GM23338 (cell line): ENCODE measurements around the gene CUEDC1. TPM values are rescaled to one million over a fixed set of nuclear protein-coding genes. Genes with fewer than 3 reads are reported as not detected.

ENCODE experiments used
- ATAC-seq: fragments of 200-7000 bp; cut with Tn5 transposase; 3 replicates; pipeline ENCODE4 v1.9.1; 2020
- DNase-seq: peaks from one replicate; pipeline ENCODE4 v3.0.0-alpha.2; 2015; ENCODE audit warnings: low spot score
- H2AFZ ChIP-seq: fragments of 200-600 bp; sonication (generic); 2 replicates; pipeline ENCODE4 v1.8.0; 2016; ENCODE audit warnings: antibody characterized with exemption, mild to moderate bottlenecking, moderate library complexity
- H3F3A ChIP-seq: fragments of 200-600 bp; sonication (generic); replicated peaks from 2 replicates; pipeline ENCODE4 v1.8.0; 2017; ENCODE audit warnings: antibody characterized with exemption, mixed run types, low read depth
- H3K27ac ChIP-seq: fragments of 200-600 bp; sonication (generic); 2 replicates; pipeline ENCODE4 v1.6.1; 2016; ENCODE audit warnings: low read depth
- H3K27me3 ChIP-seq: fragments of 200-600 bp; sonication (generic); 2 replicates; pipeline ENCODE4 v1.8.0; 2016; ENCODE audit warnings: mild to moderate bottlenecking, mixed run types, moderate library complexity; ENCODE audit not compliant: insufficient read depth
- H3K36me3 ChIP-seq: fragments of 200-600 bp; sonication (generic); 2 replicates; pipeline ENCODE4 v1.8.0; 2016; ENCODE audit warnings: mild to moderate bottlenecking; ENCODE audit not compliant: insufficient read depth
- H3K4me1 ChIP-seq: fragments of 200-600 bp; sonication (generic); 2 replicates; pipeline ENCODE4 v1.8.0; 2016; ENCODE audit warnings: mild to moderate bottlenecking, moderate library complexity; ENCODE audit not compliant: insufficient read depth
- H3K4me2 ChIP-seq: fragments of 200-600 bp; sonication (generic); 2 replicates; pipeline ENCODE4 v1.7.1; 2017; ENCODE audit warnings: mixed run types
- H3K4me3 ChIP-seq: fragments of 200-600 bp; sonication (generic); 2 replicates; pipeline ENCODE4 v1.6.1; 2016; ENCODE audit warnings: mixed run types
- H3K79me2 ChIP-seq: fragments of 200-600 bp; sonication (generic); replicated peaks from 2 replicates; pipeline ENCODE4 v1.8.0; 2017; ENCODE audit warnings: mild to moderate bottlenecking; ENCODE audit not compliant: insufficient read depth
- H3K9me2 ChIP-seq: fragments of 200-600 bp; sonication (generic); 2 replicates; pipeline ENCODE4 v1.8.0; 2017; ENCODE audit not compliant: insufficient read depth
- H4K20me1 ChIP-seq: fragments of 200-600 bp; sonication (generic); replicated peaks from 2 replicates; pipeline ENCODE4 v1.8.0; 2017; ENCODE audit warnings: mild to moderate bottlenecking; ENCODE audit not compliant: insufficient read depth
- H3K27ac Mint-ChIP-seq: 2 replicates; pipeline ENCODE4 v1.8.0; 2020; ENCODE audit warnings: inconsistent platforms, mild to moderate bottlenecking, moderate library complexity, mixed read lengths
- H3K27me3 Mint-ChIP-seq: 3 replicates; pipeline ENCODE4 v1.8.0; 2022; ENCODE audit warnings: low read depth, mild to moderate bottlenecking, moderate library complexity, mixed read lengths, inconsistent platforms; ENCODE audit not compliant: insufficient read depth, poor library complexity
- H3K36me3 Mint-ChIP-seq: 3 replicates; pipeline ENCODE4 v1.8.0; 2021; ENCODE audit warnings: low read depth, mild to moderate bottlenecking, inconsistent platforms, moderate library complexity, mixed read lengths
- H3K4me1 Mint-ChIP-seq: 3 replicates; pipeline ENCODE4 v1.8.0; 2020; ENCODE audit warnings: mild to moderate bottlenecking, inconsistent platforms, mixed read lengths
- H3K4me3 Mint-ChIP-seq: 3 replicates; pipeline ENCODE4 v1.8.0; 2021; ENCODE audit warnings: moderate library complexity, mild to moderate bottlenecking, inconsistent platforms, mixed read lengths
- H3K9me3 Mint-ChIP-seq: 3 replicates; pipeline ENCODE4 v1.8.0; 2020; ENCODE audit warnings: moderate library complexity, mild to moderate bottlenecking, inconsistent platforms, mixed read lengths
- EZH2 ChIP-seq: fragments of 200-600 bp; sonication (generic); IDR thresholded peaks from one replicate; pipeline ENCODE4 v1.8.0; 2017; ENCODE audit warnings: antibody characterized with exemption, mild to moderate bottlenecking, low read depth; ENCODE audit not compliant: unreplicated experiment
- JUNB ChIP-seq: IDR thresholded peaks from one replicate; pipeline ENCODE4 v1.6.1; 2016; ENCODE audit warnings: antibody characterized with exemption; ENCODE audit not compliant: unreplicated experiment
- NANOG ChIP-seq: IDR thresholded peaks from 2 replicates; pipeline ENCODE4 v1.6.1; 2016; ENCODE audit warnings: antibody characterized with exemption, borderline replicate concordance
- POLR2AphosphoS5 ChIP-seq: IDR thresholded peaks from 2 replicates; pipeline ENCODE4 v1.6.1; 2016; ENCODE audit warnings: antibody characterized with exemption, low read depth
- STAT1 ChIP-seq: IDR thresholded peaks from one replicate; pipeline ENCODE4 v1.6.1; 2016; ENCODE audit warnings: antibody characterized with exemption; ENCODE audit not compliant: unreplicated experiment
- polyA plus RNA-seq: library from polyadenylated mRNA; unstranded; fragments of >200 nt; fragmentation: Nextera tagmentation; extraction: Ambion mirVana; gene quantifications from 2 replicates; pipeline ENCODE4 v1.2.1, GENCODE V29; 2016
- total RNA-seq: library from RNA; depleted of rRNA; stranded (reverse); fragments of >200 nt; shearing (Covaris generic); gene quantifications from 2 replicates; pipeline ENCODE4 v1.2.3, GENCODE V29; 2014
- TF ChIP-seq, protein P1 (sequence below), 2 experiments: fragments of 200-600 bp in 1 of 2; sonication (generic) in 1 of 2; conservative IDR thresholded peaks; 2 replicates each; pipeline versions ENCODE4 v1.5.1 to v1.6.1; 2016 to 2017; ENCODE audit warnings: antibody characterized with exemption in 2 of 2, low read depth in 2 of 2, mild to moderate bottlenecking in 2 of 2, moderate library complexity in 1 of 2
- TF ChIP-seq, protein P2 (sequence below): fragments of 250-450 bp; sonication (Bioruptor Pico); IDR thresholded peaks from 2 replicates; pipeline ENCODE4 v1.5.0; 2020; ENCODE audit warnings: mild to moderate bottlenecking, moderate library complexity

Gene CUEDC1
- total and polyA plus RNA-seq, 2 experiments from 2014 or later, result 3.0 to 7.7 TPM

DNA sequence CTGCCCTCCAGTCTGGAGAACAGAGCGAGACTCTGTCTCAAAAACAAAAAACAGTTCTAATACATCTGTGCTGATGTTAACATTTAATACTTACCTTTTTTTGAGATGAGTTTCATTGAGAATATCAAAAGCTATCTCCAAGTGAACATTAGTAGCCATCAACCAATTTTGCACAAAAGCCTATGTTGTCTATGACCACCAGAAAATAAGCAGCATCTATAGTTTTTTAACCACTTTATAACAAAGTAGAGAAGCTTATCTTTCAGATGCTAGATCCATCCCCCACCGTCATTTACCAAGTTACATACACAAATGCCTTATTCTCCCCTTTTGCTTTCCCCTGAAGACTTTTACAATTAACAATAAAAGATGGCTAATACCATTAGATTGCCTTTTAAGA lies 47.8 kb upstream of the CUEDC1 start:
- Mint-ChIP-seq H3K36me3 (peaks cover 90% of the 10 kb centered on the region), H3K27me3 (peaks cover 16% of the 10 kb centered on the region), H3K4me3 (peak overlapping the region; percentile 28; the same call in 2 of the 3 replicates), H3K4me1 (peaks cover 38% of the 10 kb centered on the region), H3K27ac (peak overlapping the region; percentile 2; the same call in 1 of the 2 replicates), H3K9me3 (peaks cover 6% of the 10 kb centered on the region; the same call in 2 of the 3 replicates)
- Histone ChIP-seq H3F3A (peaks cover 26% of the 10 kb centered on the region; the same call in 1 of the 2 replicates), H3K27ac (peak overlapping the region; percentile 46; the same call in 1 of the 2 replicates), H3K4me3 (peak overlapping the region; percentile 94; the same call in 1 of the 2 replicates), H3K4me2 (peak overlapping the region; percentile 96; the same call in 1 of the 2 replicates), H3K79me2 (peaks cover 56% of the 10 kb centered on the region), H3K4me1 (peaks cover 18% of the 10 kb centered on the region), H3K36me3 (peaks cover 33% of the 10 kb centered on the region), H3K27me3 (no peaks in the 10 kb centered on the region), H4K20me1 (peaks cover 32% of the 10 kb centered on the region), H3K9me2 (no peaks in the 10 kb centered on the region), H2AFZ (no peak overlapping the region)
- DNase-seq (no peak), ATAC-seq (no peak)
- TF ChIP-seq, protein P1, sequence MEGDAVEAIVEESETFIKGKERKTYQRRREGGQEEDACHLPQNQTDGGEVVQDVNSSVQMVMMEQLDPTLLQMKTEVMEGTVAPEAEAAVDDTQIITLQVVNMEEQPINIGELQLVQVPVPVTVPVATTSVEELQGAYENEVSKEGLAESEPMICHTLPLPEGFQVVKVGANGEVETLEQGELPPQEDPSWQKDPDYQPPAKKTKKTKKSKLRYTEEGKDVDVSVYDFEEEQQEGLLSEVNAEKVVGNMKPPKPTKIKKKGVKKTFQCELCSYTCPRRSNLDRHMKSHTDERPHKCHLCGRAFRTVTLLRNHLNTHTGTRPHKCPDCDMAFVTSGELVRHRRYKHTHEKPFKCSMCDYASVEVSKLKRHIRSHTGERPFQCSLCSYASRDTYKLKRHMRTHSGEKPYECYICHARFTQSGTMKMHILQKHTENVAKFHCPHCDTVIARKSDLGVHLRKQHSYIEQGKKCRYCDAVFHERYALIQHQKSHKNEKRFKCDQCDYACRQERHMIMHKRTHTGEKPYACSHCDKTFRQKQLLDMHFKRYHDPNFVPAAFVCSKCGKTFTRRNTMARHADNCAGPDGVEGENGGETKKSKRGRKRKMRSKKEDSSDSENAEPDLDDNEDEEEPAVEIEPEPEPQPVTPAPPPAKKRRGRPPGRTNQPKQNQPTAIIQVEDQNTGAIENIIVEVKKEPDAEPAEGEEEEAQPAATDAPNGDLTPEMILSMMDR (conservative IDR thresholded peaks at IDR 0.05; ENCODE audit: low read depth in 2 of 2), result no peak
- TF ChIP-seq POLR2AphosphoS5, result no peak
- TF ChIP-seq NANOG, result no peak
- no peak for TF ChIP-seq EZH2
- TF ChIP-seq JUNB, result no peak
- TF ChIP-seq, protein P2, sequence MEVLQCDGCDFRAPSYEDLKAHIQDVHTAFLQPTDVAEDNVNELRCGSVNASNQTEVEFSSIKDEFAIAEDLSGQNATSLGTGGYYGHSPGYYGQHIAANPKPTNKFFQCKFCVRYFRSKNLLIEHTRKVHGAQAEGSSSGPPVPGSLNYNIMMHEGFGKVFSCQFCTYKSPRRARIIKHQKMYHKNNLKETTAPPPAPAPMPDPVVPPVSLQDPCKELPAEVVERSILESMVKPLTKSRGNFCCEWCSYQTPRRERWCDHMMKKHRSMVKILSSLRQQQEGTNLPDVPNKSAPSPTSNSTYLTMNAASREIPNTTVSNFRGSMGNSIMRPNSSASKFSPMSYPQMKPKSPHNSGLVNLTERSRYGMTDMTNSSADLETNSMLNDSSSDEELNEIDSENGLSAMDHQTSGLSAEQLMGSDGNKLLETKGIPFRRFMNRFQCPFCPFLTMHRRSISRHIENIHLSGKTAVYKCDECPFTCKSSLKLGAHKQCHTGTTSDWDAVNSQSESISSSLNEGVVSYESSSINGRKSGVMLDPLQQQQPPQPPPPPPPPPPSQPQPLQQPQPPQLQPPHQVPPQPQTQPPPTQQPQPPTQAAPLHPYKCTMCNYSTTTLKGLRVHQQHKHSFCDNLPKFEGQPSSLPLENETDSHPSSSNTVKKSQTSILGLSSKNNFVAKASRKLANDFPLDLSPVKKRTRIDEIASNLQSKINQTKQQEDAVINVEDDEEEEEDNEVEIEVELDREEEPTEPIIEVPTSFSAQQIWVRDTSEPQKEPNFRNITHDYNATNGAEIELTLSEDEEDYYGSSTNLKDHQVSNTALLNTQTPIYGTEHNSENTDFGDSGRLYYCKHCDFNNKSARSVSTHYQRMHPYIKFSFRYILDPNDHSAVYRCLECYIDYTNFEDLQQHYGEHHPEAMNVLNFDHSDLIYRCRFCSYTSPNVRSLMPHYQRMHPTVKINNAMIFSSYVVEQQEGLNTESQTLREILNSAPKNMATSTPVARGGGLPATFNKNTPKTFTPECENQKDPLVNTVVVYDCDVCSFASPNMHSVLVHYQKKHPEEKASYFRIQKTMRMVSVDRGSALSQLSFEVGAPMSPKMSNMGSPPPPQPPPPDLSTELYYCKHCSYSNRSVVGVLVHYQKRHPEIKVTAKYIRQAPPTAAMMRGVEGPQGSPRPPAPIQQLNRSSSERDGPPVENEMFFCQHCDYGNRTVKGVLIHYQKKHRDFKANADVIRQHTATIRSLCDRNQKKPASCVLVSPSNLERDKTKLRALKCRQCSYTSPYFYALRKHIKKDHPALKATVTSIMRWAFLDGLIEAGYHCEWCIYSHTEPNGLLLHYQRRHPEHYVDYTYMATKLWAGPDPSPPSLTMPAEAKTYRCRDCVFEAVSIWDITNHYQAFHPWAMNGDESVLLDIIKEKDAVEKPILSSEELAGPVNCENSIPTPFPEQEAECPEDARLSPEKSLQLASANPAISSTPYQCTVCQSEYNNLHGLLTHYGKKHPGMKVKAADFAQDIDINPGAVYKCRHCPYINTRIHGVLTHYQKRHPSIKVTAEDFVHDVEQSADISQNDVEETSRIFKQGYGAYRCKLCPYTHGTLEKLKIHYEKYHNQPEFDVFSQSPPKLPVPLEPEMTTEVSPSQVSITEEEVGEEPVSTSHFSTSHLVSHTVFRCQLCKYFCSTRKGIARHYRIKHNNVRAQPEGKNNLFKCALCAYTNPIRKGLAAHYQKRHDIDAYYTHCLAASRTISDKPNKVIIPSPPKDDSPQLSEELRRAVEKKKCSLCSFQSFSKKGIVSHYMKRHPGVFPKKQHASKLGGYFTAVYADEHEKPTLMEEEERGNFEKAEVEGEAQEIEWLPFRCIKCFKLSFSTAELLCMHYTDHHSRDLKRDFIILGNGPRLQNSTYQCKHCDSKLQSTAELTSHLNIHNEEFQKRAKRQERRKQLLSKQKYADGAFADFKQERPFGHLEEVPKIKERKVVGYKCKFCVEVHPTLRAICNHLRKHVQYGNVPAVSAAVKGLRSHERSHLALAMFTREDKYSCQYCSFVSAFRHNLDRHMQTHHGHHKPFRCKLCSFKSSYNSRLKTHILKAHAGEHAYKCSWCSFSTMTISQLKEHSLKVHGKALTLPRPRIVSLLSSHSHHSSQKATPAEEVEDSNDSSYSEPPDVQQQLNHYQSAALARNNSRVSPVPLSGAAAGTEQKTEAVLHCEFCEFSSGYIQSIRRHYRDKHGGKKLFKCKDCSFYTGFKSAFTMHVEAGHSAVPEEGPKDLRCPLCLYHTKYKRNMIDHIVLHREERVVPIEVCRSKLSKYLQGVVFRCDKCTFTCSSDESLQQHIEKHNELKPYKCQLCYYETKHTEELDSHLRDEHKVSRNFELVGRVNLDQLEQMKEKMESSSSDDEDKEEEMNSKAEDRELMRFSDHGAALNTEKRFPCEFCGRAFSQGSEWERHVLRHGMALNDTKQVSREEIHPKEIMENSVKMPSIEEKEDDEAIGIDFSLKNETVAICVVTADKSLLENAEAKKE (CRISPR knock-in tag), result no peak
- no peak for TF ChIP-seq STAT1
